ENCODE results near the gene GGCT.

- TF ChIP-seq CTCF (conservative IDR thresholded peaks at IDR 0.05; ENCODE audit: low read depth, low read length) (no peak), EZH2 (IDR thresholded peaks at IDR 0.05; ENCODE audit: low read length, unreplicated experiment) (no peak), EZH2phosphoT487 (IDR thresholded peaks at IDR 0.05; ENCODE audit: borderline replicate concordance, low read length) (no peak)
Measured at GRCh38 chr7:30487371-30487770, 17.3 kb downstream of the GGCT start.
